ENCODE measurements around the gene AHCY. TPM values are rescaled to one million over a fixed set of nuclear protein-coding genes. Genes with fewer than 3 reads are reported as not detected.

Gene AHCY
- total RNA-seq, 1 experiment from 2014 or later: 398 TPM

- DNase-seq (ENCODE audit: low spot score): no peak
These were observed 21.4 kb upstream of the AHCY start for GRCh38 chr20:34324541-34324940.

GRCh38 chr20:34322267-34323105, 19.3 kb upstream of the AHCY start:
- no peak for DNase-seq (ENCODE audit: low spot score)

- no peak for DNase-seq (ENCODE audit: low spot score)
These were observed 17.7 kb upstream of the AHCY start for GRCh38 chr20:34320861-34321260.

GRCh38 chr20:34318609-34319443, 15.7 kb upstream of the AHCY start:
- no peak for DNase-seq (ENCODE audit: low spot score)

- DNase-seq (ENCODE audit: low spot score): peak; percentile 62
These were observed 13.2 kb upstream of the AHCY start for GRCh38 chr20:34316196-34316814.

- DNase-seq (ENCODE audit: low spot score): no peak
These were observed 12.1 kb upstream of the AHCY start for GRCh38 chr20:34315236-34315635.

- peak; percentile 99 for DNase-seq (ENCODE audit: low spot score)
These were observed 9.5 kb upstream of the AHCY start for GRCh38 chr20:34312544-34313217.

GRCh38 chr20:34312024-34312460, 8.9 kb upstream of the AHCY start:
- DNase-seq (ENCODE audit: low spot score): peak; percentile 42

GRCh38 chr20:34311118-34312023, 8.2 kb upstream of the AHCY start:
- peak; percentile 85 for DNase-seq (ENCODE audit: low spot score)

- DNase-seq (ENCODE audit: low spot score): no peak
These were observed 7.4 kb upstream of the AHCY start for GRCh38 chr20:34310481-34311117.

GRCh38 chr20:34309691-34310090, 6.5 kb upstream of the AHCY start:
- no peak for DNase-seq (ENCODE audit: low spot score)

GRCh38 chr20:34305333-34306230, 2.4 kb upstream of the AHCY start:
- no peak for DNase-seq (ENCODE audit: low spot score)

GRCh38 chr20:34302312-34302722, 838 bp downstream of the AHCY start:
- no peak for DNase-seq (ENCODE audit: low spot score)

- no peak for DNase-seq (ENCODE audit: low spot score)
These were observed 1.4 kb downstream of the AHCY start for GRCh38 chr20:34301587-34302311.

- no peak for DNase-seq (ENCODE audit: low spot score)
These were observed 2.2 kb downstream of the AHCY start for GRCh38 chr20:34300809-34301586.

- DNase-seq (ENCODE audit: low spot score): no peak
These were observed 2.8 kb downstream of the AHCY start for GRCh38 chr20:34300256-34300806.
